Gastroesophageal sphincter (tissue), 3 donors: ENCODE results near the gene GP1BB.

Experiments
- CTCF ChIP-seq, 4 experiments: fragments of 200-600 bp in 2 of 4; fragments of 450-650 bp in 2 of 4; sonication (generic) in 1 of 4; IDR thresholded peaks; one replicate each; pipeline ENCODE4 v1.5.1; 2017 to 2019; ENCODE audit warnings: antibody characterized with exemption in 4 of 4, mild to moderate bottlenecking in 2 of 4, moderate library complexity in 2 of 4
- EP300 ChIP-seq: sonication (generic); formaldehyde crosslinking; IDR thresholded peaks from one replicate; pipeline ENCODE4 v1.6.1; 2017; ENCODE audit warnings: antibody characterized with exemption, mild to moderate bottlenecking

- TF ChIP-seq EP300 (no peak), CTCF (IDR thresholded peaks at IDR 0.05) (no peak)
Observed at GRCh38 chr22:19716041-19716828, 7.1 kb upstream of the GP1BB start.
